Ectodermal cell (in vitro differentiated cells): ENCODE measurements around the gene KIAA2012.

Source experiments
- H3K27ac ChIP-seq: 2 replicates; pipeline ENCODE4 v1.7.0; 2013; ENCODE audit warnings: mild to moderate bottlenecking, low read depth, low read length; ENCODE audit not compliant: insufficient read depth, poor library complexity, severe bottlenecking
- H3K27me3 ChIP-seq: 2 replicates; pipeline ENCODE4 v1.7.0; 2013; ENCODE audit warnings: mild to moderate bottlenecking, low read length; ENCODE audit not compliant: insufficient read depth, control insufficient read depth, poor library complexity, severe bottlenecking
- H3K36me3 ChIP-seq: one replicate; pipeline ENCODE4 v1.7.0; 2013; ENCODE audit warnings: low read length; ENCODE audit not compliant: control insufficient read depth, insufficient read depth
- H3K4me1 ChIP-seq: one replicate; pipeline ENCODE4 v1.7.0; 2013; ENCODE audit warnings: low read length; ENCODE audit not compliant: control insufficient read depth, insufficient read depth
- H3K4me3 ChIP-seq: 2 replicates; pipeline ENCODE4 v1.7.0; 2013; ENCODE audit warnings: low read depth, low read length, control low read depth; ENCODE audit not compliant: insufficient read depth
- H3K9me3 ChIP-seq: 2 replicates; pipeline ENCODE4 v1.7.0; 2013; ENCODE audit warnings: mild to moderate bottlenecking, low read length, moderate library complexity; ENCODE audit not compliant: control insufficient read depth
- WGBS, 2 experiments: methylation state at CpG; one replicate each; pipeline ENCODE4 v1.1.7; 2013; ENCODE audit warnings: missing lambda C conversion rate in 2 of 2; 5-methylcytosine and 5-hydroxymethylcytosine counted together

The KIAA2012 gene

GRCh38 chr2:202100176-202100575, 27.1 kb downstream of the KIAA2012 start:
- no peak overlapping the region for H3K4me3 ChIP-seq
- H3K9me3 ChIP-seq: no peaks in the 10 kb centered on the region
- no peak overlapping the region for H3K27ac ChIP-seq
- H3K27me3 ChIP-seq: no peaks in the 10 kb centered on the region
- H3K4me1 ChIP-seq: peaks cover 16% of the 10 kb centered on the region
- WGBS, 2 experiments: 85 to 94% methylated on average over 4 of the region's 4 CpGs
- H3K36me3 ChIP-seq: no peaks in the 10 kb centered on the region

- 85 to 86% methylated on average over 3 of the region's 3 CpGs for WGBS, 2 experiments
- no peaks in the 10 kb centered on the region for H3K27me3 ChIP-seq
- no peaks in the 10 kb centered on the region for H3K9me3 ChIP-seq
- H3K4me3 ChIP-seq: no peak overlapping the region
- no peaks in the 10 kb centered on the region for H3K36me3 ChIP-seq
- H3K4me1 ChIP-seq: peaks cover 16% of the 10 kb centered on the region
- peak overlapping the region; percentile 11 for H3K27ac ChIP-seq
Observed at GRCh38 chr2:202101026-202101579, 28.0 kb downstream of the KIAA2012 start.

GRCh38 chr2:202102425-202103000, 29.5 kb downstream of the KIAA2012 start:
- Histone ChIP-seq H3K4me1 (peaks cover 16% of the 10 kb centered on the region), H3K9me3 (no peaks in the 10 kb centered on the region), H3K36me3 (no peaks in the 10 kb centered on the region), H3K4me3 (no peak overlapping the region), H3K27me3 (no peaks in the 10 kb centered on the region), H3K27ac (no peak overlapping the region)
- WGBS, 2 experiments: 33 to 38% methylated on average over 4 of the region's 4 CpGs

- H3K4me1 ChIP-seq: peaks cover 16% of the 10 kb centered on the region
- H3K27me3 ChIP-seq: no peaks in the 10 kb centered on the region
- no peak overlapping the region for H3K4me3 ChIP-seq
- H3K27ac ChIP-seq: no peak overlapping the region
- H3K9me3 ChIP-seq: no peaks in the 10 kb centered on the region
- 21 to 25% methylated on average over 2 of the region's 2 CpGs for WGBS, 2 experiments
- no peaks in the 10 kb centered on the region for H3K36me3 ChIP-seq
Observed at GRCh38 chr2:202104286-202104870, 31.3 kb downstream of the KIAA2012 start.

GRCh38 chr2:202105025-202105424, 32.0 kb downstream of the KIAA2012 start:
- no peak overlapping the region for H3K4me3 ChIP-seq
- no peaks in the 10 kb centered on the region for H3K27me3 ChIP-seq
- no peaks in the 10 kb centered on the region for H3K9me3 ChIP-seq
- H3K36me3 ChIP-seq: no peaks in the 10 kb centered on the region
- no peak overlapping the region for H3K27ac ChIP-seq
- H3K4me1 ChIP-seq: peaks cover 16% of the 10 kb centered on the region

- 95 to 98% methylated on average over 3 of the region's 3 CpGs for whole genome bisulfite sequencing, 2 experiments
- Histone ChIP-seq H3K27me3 (no peaks in the 10 kb centered on the region), H3K36me3 (no peaks in the 10 kb centered on the region), H3K9me3 (no peaks in the 10 kb centered on the region), H3K4me3 (no peak overlapping the region), H3K27ac (no peak overlapping the region), H3K4me1 (no peaks in the 10 kb centered on the region)
Observed at GRCh38 chr2:202108345-202108744, 35.3 kb downstream of the KIAA2012 start.

GRCh38 chr2:202109139-202109736, 36.2 kb downstream of the KIAA2012 start:
- no peak overlapping the region for H3K27ac ChIP-seq
- 92 to 93% methylated on average over 6 of the region's 6 CpGs for WGBS, 2 experiments

GRCh38 chr2:202109737-202110184, 36.7 kb downstream of the KIAA2012 start:
- Histone ChIP-seq H3K9me3 (no peaks in the 10 kb centered on the region), H3K36me3 (no peaks in the 10 kb centered on the region), H3K4me3 (no peak overlapping the region), H3K27ac (no peak overlapping the region), H3K4me1 (no peaks in the 10 kb centered on the region), H3K27me3 (no peaks in the 10 kb centered on the region)
- 79 to 84% methylated on average over 5 of the region's 5 CpGs for WGBS, 2 experiments

More at GRCh38 chr2:202109139-202109736, 36.2 kb downstream of the KIAA2012 start:
- Histone ChIP-seq H3K27me3 (no peaks in the 10 kb centered on the region), H3K4me1 (no peaks in the 10 kb centered on the region), H3K9me3 (no peaks in the 10 kb centered on the region), H3K4me3 (no peak overlapping the region), H3K36me3 (no peaks in the 10 kb centered on the region)

- H3K27ac ChIP-seq: no peak overlapping the region
- 60 to 69% methylated on average over 1 of the region's 1 CpG for WGBS, 2 experiments
- no peaks in the 10 kb centered on the region for H3K4me1 ChIP-seq
- no peaks in the 10 kb centered on the region for H3K36me3 ChIP-seq
- H3K9me3 ChIP-seq: no peaks in the 10 kb centered on the region
- no peak overlapping the region for H3K4me3 ChIP-seq
- no peaks in the 10 kb centered on the region for H3K27me3 ChIP-seq
Observed at GRCh38 chr2:202110491-202110890, 37.4 kb downstream of the KIAA2012 start.

- Histone ChIP-seq H3K4me1 (no peaks in the 10 kb centered on the region), H3K27ac (no peak overlapping the region)
- WGBS, 2 experiments: 94 to 95% methylated on average over 7 of the region's 7 CpGs
Observed at GRCh38 chr2:202112041-202112440, 39.0 kb downstream of the KIAA2012 start.

More at GRCh38 chr2:202112041-202112440, 39.0 kb downstream of the KIAA2012 start:
- H3K9me3 ChIP-seq: no peaks in the 10 kb centered on the region
- no peaks in the 10 kb centered on the region for H3K36me3 ChIP-seq
- no peaks in the 10 kb centered on the region for H3K27me3 ChIP-seq
- H3K4me3 ChIP-seq: no peak overlapping the region
